Esophagus muscularis mucosa (tissue), 4 donors: ENCODE measurements around the gene SEM1.
"Not testable (repeated sequence)": the region's sequence is repeated elsewhere in the genome, so short reads cannot be mapped to it uniquely, and the experiment has no call there.

ENCODE experiments used
- EP300 ChIP-seq: sonication (generic); formaldehyde crosslinking; IDR thresholded peaks from one replicate; pipeline ENCODE4 v1.6.1; 2017; ENCODE audit warnings: antibody characterized with exemption
- POLR2A ChIP-seq: fragments of 450-650 bp; IDR thresholded peaks from one replicate; pipeline ENCODE4 v1.6.1; 2017; ENCODE audit warnings: antibody characterized with exemption, moderate library complexity, mild to moderate bottlenecking, low read depth
- TF ChIP-seq, protein P1 (sequence below), 3 experiments: fragments of 200-600 bp in 2 of 3; fragments of 450-650 bp in 1 of 3; sonication (generic) in 2 of 3; IDR thresholded peaks; one replicate each; pipeline ENCODE4 v1.5.1; 2017 to 2019; ENCODE audit warnings: antibody characterized with exemption in 3 of 3, mild to moderate bottlenecking in 2 of 3, moderate library complexity in 1 of 3

DNA sequence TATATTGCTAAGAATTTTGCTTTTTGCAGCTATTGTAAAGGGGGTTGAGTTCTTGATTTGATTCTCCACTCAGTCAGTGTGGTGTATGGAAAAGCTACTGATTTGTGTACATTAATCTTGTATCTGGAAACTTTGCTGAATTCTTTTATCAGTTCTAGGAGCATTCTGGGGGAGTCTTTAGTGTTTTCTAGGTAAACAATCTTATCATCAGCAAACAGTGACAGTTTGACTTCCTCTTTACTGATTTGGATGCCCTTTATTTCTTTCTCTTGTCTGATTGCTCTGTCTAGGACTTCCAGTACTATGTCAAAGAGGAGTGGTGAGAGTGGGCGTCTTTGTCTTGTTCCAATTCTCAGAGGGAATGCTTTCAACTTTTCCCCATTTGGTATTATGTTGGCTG lies 48.2 kb upstream of the SEM1 start:
- not testable (repeated sequence) for TF ChIP-seq POLR2A, EP300
- TF ChIP-seq, protein P1, sequence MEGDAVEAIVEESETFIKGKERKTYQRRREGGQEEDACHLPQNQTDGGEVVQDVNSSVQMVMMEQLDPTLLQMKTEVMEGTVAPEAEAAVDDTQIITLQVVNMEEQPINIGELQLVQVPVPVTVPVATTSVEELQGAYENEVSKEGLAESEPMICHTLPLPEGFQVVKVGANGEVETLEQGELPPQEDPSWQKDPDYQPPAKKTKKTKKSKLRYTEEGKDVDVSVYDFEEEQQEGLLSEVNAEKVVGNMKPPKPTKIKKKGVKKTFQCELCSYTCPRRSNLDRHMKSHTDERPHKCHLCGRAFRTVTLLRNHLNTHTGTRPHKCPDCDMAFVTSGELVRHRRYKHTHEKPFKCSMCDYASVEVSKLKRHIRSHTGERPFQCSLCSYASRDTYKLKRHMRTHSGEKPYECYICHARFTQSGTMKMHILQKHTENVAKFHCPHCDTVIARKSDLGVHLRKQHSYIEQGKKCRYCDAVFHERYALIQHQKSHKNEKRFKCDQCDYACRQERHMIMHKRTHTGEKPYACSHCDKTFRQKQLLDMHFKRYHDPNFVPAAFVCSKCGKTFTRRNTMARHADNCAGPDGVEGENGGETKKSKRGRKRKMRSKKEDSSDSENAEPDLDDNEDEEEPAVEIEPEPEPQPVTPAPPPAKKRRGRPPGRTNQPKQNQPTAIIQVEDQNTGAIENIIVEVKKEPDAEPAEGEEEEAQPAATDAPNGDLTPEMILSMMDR (IDR thresholded peaks at IDR 0.05): not testable (repeated sequence)
